ENCODE measurements around the gene INAFM1. TPM values are rescaled to one million over a fixed set of nuclear protein-coding genes. Genes with fewer than 3 reads are reported as not detected.
"Not testable (repeated sequence)": the region's sequence is repeated elsewhere in the genome, so short reads cannot be mapped to it uniquely, and the experiment has no call there.

INAFM1 gene
- total RNA-seq, 2 experiments from 2014 or later, result 16.9 to 19.3 TPM

- H3K27me3 Mint-ChIP-seq, result no peaks in the 10 kb centered on the region
- H3K9me3 ChIP-seq (ENCODE audit: control insufficient read depth in 1 of 2, insufficient read depth in 1 of 2, low read length in 2 of 2), result peaks cover 0 to 7% of the 10 kb centered on the region in 2 experiments
- no peak for DNase-seq
- H3K27ac ChIP-seq (ENCODE audit: low read depth in 1 of 2, low read length in 2 of 2), result no peak overlapping the region
- no peaks in the 10 kb centered on the region for H3K27me3 ChIP-seq (ENCODE audit: control insufficient read depth in 1 of 2, insufficient read depth in 2 of 2, low read length in 2 of 2)
- ChIA-PET POLR2A (interaction anchor here (1.7 to 3.3 kb wide), 2 partner anchors 15 to 146 kb away, joined by 6 to 13 read pairs; partner anchors contain the start of genes INAFM1 and ZC3H4), CTCF (interaction anchor here (0.7 to 1.0 kb wide), 2 partner anchors 15 to 25 kb away, joined by 3 read pairs; no protein-coding TSS in a partner anchor)
- H3K4me1 Mint-ChIP-seq (ENCODE audit: low read depth), result peaks cover 39% of the 10 kb centered on the region
- H3K4me1 ChIP-seq (ENCODE audit: insufficient read depth, low read length), result peaks cover 30% of the 10 kb centered on the region
- no peak overlapping the region for H3K4me3 ChIP-seq (ENCODE audit: low read length)
- ATAC-seq (ENCODE audit: poor library complexity), result no peak
- H3K36me3 ChIP-seq (ENCODE audit: insufficient read depth, low read length), result peaks cover 45% of the 10 kb centered on the region
- H3K36me3 Mint-ChIP-seq (ENCODE audit: low read depth), result peaks cover 66% of the 10 kb centered on the region
- TF ChIP-seq CTCF (IDR thresholded peaks at IDR 0.05), result no peak
- H3K27ac Mint-ChIP-seq, result peak overlapping the region; percentile 97
- no peaks in the 10 kb centered on the region for H3K9me3 Mint-ChIP-seq
- intact Hi-C loops (cut with DNase I, micrococcal nuclease), result loop anchor here (1.0 to 10.0 kb wide), 4 partner anchors 10 to 474 kb away; partner anchors contain the start of genes AP2S1 (in 1 of the 2), ARHGAP35 (in 1 of the 2) and SLC1A5 (in 1 of the 2)
- peak overlapping the region; percentile 58 for H3K4me3 Mint-ChIP-seq
Measured at GRCh38 chr19:47258895-47259555, 15.7 kb upstream of the INAFM1 start.

DNA sequence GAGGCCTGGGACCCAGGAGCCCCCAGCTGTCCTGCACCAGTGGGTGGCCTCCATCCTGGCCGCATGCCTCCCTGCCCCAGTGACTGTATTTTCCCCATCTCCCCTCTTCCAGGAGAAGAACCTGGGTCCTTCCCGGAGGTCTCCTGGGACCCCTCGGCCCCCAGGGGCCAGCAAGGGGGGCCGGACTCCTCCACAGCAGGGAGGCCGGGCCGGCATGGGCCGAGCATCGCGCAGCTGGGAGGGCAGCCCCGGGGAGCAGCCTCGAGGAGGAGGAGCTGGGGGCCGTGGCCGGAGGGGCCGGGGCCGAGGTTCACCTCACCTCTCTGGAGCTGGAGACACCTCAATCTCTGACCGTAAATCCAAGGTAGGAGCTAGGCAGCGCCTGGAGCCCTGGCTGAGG, 14.2 kb upstream of the INAFM1 start:
- H3K27ac ChIP-seq (ENCODE audit: low read depth in 1 of 2, low read length in 2 of 2), result no peak overlapping the region
- H3K27me3 ChIP-seq (ENCODE audit: control insufficient read depth in 1 of 2, insufficient read depth in 2 of 2, low read length in 2 of 2), result no peaks in the 10 kb centered on the region
- Mint-ChIP-seq H3K4me1 (ENCODE audit: low read depth) (peaks cover 39% of the 10 kb centered on the region), H3K36me3 (ENCODE audit: low read depth) (peaks cover 74% of the 10 kb centered on the region), H3K4me3 (peak overlapping the region; percentile 30), H3K27ac (no peak overlapping the region), H3K9me3 (no peaks in the 10 kb centered on the region), H3K27me3 (no peaks in the 10 kb centered on the region)
- ATAC-seq (ENCODE audit: poor library complexity) (no peak), DNase-seq (peak in 1 of 14 experiments; percentile 37)
- no peak for TF ChIP-seq CTCF (IDR thresholded peaks at IDR 0.05)
- peaks cover 30% of the 10 kb centered on the region for H3K4me1 ChIP-seq (ENCODE audit: insufficient read depth, low read length)
- intact Hi-C loops (cut with DNase I, micrococcal nuclease), result no loop called here
- peaks cover 0 to 7% of the 10 kb centered on the region in 2 experiments for H3K9me3 ChIP-seq (ENCODE audit: control insufficient read depth in 1 of 2, insufficient read depth in 1 of 2, low read length in 2 of 2)
- peaks cover 59% of the 10 kb centered on the region for H3K36me3 ChIP-seq (ENCODE audit: insufficient read depth, low read length)
- ChIA-PET CTCF (no interaction called here), POLR2A (interaction anchor here (1.7 to 3.3 kb wide), 2 partner anchors 14 to 147 kb away, joined by 6 to 13 read pairs; partner anchors contain the start of genes INAFM1 and ZC3H4)
- H3K4me3 ChIP-seq (ENCODE audit: low read length), result no peak overlapping the region

GRCh38 chr19:47261946-47262793, 12.5 kb upstream of the INAFM1 start:
- DNase-seq; H3K27me3 ChIP-seq (ENCODE audit: control insufficient read depth in 1 of 2, insufficient read depth in 2 of 2, low read length in 2 of 2); H3K27me3 Mint-ChIP-seq; H3K9me3 ChIP-seq (ENCODE audit: control insufficient read depth in 1 of 2, insufficient read depth in 1 of 2, low read length in 2 of 2); intact Hi-C loops (cut with DNase I, micrococcal nuclease); H3K9me3 Mint-ChIP-seq; H3K27ac ChIP-seq (ENCODE audit: low read depth in 1 of 2, low read length in 2 of 2); H3K4me3 Mint-ChIP-seq; ATAC-seq (ENCODE audit: poor library complexity); H3K27ac Mint-ChIP-seq; H3K4me3 ChIP-seq (ENCODE audit: low read length); CTCF ChIA-PET: not testable (repeated sequence)
- Mint-ChIP-seq H3K36me3 (ENCODE audit: low read depth) (peaks cover 76% of the 10 kb centered on the region), H3K4me1 (ENCODE audit: low read depth) (peaks cover 28% of the 10 kb centered on the region)
- POLR2A ChIA-PET, result interaction anchor here (0.6 to 1.0 kb wide), 2 partner anchors 19 to 37 kb away, joined by 3 read pairs; no protein-coding TSS in a partner anchor
- Histone ChIP-seq H3K4me1 (ENCODE audit: insufficient read depth, low read length) (peaks cover 22% of the 10 kb centered on the region), H3K36me3 (ENCODE audit: insufficient read depth, low read length) (peaks cover 70% of the 10 kb centered on the region)
